Suppressor macrophage treated with lipopolysaccharide for 4 hours (primary cell): ENCODE results near the gene SEMA5A.

Experiments used
- DNase-seq: peaks from one replicate; pipeline ENCODE4 v3.0.0-alpha.2; 2020

The SEMA5A gene

DNA sequence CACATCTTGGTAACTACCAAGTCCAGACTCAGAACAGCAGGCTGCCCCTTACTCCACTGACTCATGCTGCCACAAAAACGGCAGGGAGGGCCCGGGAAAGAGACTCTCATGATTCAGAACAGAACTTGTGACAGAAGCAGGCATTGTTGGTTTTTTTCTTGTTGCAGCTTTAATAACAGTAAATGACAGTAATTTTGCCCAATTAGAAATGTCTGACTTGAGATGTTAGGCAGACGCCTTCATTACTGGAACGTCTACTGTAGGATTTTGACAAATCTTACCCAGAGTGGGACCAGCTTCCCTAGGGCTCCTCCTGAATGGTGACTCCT lies 77.9 kb downstream of the SEMA5A start:
- no peak for DNase-seq

DNA sequence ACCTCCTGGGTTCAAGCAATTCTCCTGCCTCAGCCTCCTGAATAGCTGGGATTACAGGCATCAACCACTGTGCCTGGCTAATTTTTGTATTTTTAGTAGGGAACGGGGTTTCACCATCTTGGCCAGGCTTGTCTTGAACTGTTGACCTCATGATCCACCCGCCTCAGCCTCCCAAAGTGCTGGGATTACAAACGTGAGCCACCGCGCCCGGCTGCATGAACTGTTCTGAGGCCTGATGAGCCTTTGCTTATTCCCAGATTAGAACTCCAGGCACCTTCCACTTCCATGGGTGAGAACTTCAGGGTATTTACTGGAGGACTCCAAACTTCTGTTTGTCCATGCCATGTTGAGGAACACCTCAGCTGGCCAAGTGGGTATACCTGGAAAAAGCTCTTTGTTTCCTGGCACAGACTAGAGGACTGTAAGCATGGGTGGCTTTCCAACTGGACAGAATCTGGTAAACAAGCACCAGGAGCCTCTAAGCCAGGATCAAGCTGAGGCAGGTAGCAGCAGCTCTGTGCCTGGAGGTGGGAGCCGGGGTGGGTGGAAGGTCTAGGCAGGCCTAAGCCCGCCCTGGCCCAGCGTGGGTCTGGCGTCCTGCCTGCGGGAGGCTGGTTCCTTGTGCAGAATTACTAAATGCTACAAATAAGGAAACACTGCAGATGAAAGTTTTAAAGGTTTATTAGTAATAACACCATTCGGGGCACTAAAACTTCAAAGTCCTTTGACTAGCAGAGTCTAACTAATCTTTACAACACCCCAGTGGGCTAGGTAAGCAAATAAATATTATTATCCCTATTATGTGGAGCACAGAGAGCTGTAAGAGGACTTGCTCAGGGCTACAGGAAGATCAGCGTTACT lies 78.4 kb downstream of the SEMA5A start:
- no peak for DNase-seq

GRCh38 chr5:9466697-9467096 lies 79.2 kb downstream of the SEMA5A start:
- DNase-seq: no peak

- no peak for DNase-seq
These were observed 81.4 kb downstream of the SEMA5A start for GRCh38 chr5:9464478-9464877.

DNA sequence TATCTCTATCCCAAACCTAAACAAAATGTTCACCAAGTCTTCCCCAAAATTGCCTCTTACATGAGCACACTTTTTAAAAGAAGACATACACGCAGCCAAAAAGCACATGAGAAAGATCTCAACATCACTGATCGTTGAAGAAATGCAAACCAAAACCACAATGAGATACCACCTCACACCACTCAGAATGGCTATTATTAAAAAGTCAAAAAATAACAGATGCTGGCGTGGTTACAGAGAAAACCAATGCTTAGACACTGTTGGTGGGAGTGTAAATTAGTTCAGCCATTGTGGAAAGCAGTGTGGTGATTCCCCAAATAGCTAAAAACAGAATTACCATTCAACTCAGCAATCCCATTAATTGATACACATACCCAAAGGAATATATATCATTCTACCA lies 83.8 kb downstream of the SEMA5A start:
- no peak for DNase-seq

GRCh38 chr5:9460885-9461645 lies 84.8 kb downstream of the SEMA5A start:
- no peak for DNase-seq

DNA sequence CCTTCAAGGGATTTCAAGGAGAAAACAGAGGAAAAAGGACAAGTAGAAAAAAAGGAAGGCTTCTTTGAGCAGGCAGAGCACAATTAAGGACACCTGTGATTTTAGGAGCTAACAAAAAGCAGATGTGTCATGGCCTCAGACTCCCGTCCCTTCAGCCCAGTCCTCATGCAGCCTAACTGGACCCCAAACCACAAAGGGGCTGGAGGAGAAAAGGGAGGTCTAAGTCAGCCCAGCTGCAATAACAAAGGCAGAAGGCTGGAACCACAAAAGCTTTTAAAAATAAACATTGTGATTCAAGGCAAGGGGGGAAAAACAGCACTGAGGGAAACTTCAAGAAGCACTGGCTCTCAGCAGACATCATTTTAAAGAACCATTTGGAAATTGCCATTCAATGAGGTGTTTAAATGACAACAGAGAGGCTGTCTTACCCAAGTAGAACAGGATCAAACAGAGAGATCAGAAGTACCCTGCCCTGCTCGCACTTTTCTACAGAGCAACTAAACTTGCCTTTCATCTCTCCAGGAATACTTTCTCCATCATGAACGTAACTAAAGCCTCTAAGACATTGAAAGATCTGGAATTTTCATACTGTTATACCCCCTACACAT lies 89.3 kb downstream of the SEMA5A start:
- no peak for DNase-seq

- no peak for DNase-seq
These were observed 89.9 kb downstream of the SEMA5A start for GRCh38 chr5:9455826-9456434.

- DNase-seq: no peak
These were observed 91.4 kb downstream of the SEMA5A start for GRCh38 chr5:9454491-9454890.

DNA sequence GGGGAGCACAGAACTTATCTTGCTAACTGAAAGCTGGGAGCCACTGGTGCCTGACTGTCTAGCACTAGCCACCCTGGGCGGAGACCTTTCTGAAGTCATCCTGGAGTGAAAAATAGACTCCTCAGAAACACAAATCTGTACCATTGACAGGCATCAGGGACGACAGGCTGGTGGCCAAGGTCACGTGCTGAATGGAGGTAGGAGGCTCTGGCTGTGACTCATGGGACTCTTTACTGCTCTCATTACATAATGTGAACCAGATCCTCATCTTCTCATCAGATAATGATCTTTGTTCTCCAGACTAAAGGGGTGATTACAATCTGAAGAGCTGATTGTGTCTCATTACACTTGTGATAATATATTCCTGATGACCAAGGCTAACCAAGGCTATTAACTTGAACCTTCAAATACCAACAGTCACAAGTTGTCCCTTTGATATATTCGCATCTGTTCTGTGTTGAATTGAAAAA lies 91.8 kb downstream of the SEMA5A start:
- no peak for DNase-seq

DNA sequence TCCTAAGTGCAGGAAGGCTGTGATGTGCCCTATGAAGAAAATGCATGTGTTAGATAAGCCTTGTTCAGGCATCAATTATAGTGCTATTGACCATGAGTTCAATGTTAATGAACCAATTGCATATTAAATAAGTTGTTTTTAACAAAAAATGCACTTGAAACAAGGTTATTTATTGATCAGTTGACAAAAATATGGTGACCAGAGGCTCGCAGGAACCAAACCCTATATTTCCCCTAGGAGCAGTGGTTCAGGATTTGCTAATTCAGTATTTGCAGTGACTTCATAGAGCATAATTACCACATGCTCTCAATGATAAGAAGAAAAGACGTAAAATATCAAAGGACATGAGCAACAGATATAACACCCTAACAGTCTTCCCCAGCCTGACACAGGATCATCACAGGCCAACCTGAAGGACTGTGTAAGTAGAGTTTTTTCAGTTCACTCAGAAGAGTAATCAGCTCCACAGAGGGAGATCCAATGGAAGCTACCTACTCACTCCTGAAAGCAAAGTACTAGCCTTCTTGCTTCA lies 92.3 kb downstream of the SEMA5A start:
- DNase-seq: no peak

GRCh38 chr5:9452181-9452580 lies 93.7 kb downstream of the SEMA5A start:
- DNase-seq: no peak

DNA sequence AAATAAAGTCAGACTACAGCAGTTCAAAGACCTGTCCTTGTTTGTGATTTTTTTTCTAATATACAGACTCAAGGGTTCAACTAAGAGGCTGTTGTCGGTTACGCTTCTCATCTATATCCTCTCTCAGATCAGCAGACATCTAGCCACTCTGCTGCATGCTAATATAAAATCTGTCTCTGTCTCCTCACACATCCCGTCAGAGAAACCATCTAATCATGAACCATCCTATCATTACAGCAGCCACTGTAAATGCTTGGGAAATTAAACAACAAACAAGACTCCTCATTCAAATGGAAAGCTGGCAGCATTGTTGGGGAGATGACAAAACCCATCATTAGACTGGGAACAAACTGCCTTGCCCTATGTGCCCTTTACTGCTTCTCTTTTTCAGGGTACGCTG lies 94.8 kb downstream of the SEMA5A start:
- no peak for DNase-seq

DNA sequence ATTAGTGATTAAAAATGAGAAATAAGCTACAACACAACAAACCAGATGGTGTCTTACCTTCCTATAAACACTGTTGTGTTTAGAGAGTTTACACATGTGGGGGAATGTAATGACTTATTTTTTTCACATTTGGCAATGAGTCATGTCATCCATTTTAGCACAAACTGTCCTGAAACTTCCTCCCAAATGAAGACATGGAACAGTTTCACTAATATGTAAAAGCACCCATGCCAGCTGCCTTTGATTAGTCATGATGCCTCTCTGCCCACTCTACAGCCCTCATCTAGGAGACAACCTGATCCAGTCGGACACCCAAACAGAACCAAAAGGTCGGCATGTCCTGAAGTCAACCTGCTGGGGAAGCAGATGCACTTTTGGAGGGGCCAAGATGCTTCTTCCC lies 98.2 kb downstream of the SEMA5A start:
- DNase-seq: peak; percentile 20

GRCh38 chr5:9445826-9446388 lies 100.0 kb downstream of the SEMA5A start:
- peak; percentile 10 for DNase-seq

DNA sequence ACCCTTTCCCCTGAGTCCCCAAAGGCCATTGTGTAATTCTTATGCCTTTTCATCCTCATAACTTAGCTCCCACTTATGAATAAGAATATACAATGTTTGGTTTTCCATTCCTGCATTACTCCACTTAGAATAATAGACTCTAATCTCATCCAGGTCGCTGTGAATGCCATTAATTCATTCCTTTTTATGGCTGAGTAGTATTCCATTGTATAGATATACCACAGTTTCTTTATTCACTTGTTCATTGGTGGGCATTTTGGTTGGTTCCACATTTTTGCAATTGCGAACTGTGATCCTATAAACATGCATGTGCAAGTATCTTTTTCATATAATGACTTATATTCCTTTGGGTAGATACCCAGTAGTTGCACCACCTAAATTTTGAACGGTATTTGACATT lies 101.5 kb downstream of the SEMA5A start:
- no peak for DNase-seq

- DNase-seq: no peak
These were observed 104.3 kb downstream of the SEMA5A start for GRCh38 chr5:9441610-9442009.

DNA sequence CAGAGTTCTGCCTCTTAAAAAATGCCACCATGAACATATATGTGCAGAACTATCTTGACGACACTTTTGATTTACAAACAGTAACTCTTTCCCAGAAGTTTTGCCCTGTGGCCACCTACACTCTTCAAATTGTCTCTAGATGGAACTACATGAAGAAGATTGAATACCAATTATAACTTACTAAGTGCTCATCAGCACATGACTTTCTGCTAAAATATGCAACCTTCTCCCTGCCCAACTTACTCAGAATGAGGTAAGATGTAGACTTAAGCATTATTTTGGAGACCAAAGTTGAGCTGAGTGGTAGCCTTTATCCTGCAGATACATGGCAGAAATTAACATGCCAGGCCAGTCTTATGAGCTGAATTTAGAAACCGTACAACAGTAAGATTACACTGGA lies 105.4 kb downstream of the SEMA5A start:
- no peak for DNase-seq

DNA sequence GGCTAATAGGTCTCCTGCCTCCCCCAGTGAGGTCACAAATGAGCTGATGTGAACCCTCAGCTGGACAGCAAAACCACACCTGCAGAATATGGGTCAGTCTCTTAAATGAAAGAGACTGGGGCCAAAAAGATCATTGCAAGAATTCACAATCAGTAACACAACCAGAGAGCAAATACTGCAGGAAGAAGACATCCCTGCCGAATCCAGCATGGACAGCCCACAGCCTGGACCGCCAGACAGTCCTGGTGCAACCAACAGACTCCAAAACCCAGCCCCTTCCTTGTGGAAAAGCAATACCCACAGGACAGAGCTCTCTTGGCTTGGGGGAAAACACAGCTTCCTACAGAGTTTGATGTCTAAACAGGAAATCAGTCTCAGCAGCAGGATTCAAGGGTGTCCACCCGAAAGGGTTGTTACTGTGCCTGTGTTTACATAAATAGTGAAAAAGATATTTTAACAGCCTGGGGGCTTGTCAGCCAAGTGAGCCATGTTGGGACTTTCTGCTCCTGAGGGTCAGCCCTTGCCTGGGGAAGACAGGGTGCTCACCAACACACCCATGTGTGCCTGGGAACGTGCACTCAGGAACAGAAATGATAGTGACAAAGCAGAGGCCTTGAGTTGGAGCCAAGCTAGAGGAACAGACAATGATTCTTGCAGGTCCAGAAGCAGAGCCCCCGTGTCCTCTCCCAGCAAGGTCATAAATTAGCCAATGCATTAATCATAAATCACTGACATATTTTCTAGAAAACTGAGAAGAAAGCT lies 106.2 kb downstream of the SEMA5A start:
- DNase-seq: no peak

- DNase-seq: no peak
These were observed 107.1 kb downstream of the SEMA5A start for GRCh38 chr5:9438596-9439354.

DNA sequence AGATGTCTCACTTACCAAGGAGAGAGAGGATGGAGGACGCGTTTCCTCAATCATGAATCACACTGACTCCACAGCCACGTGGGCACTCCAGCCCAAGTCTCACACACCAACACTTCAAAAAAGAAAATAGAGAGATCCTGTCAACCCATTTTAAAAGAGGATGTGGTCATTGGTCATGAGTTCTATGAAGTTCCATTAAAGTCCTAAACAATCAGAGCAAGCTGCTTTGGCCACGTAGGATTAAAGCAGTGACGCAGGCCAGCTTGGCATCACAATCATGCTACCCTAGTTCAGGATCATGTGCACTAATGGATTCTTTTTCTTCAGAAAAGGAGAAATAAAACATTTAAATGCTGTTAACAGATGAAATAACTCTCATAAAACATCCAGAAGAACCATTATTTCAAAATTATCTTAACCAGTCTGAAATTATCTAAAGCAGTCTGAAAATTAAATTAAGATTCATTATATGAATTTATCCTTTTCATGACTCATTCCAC lies 108.1 kb downstream of the SEMA5A start:
- peak; percentile 65 for DNase-seq
